Measurements from ENCODE around the gene FIP1L1.

DNA sequence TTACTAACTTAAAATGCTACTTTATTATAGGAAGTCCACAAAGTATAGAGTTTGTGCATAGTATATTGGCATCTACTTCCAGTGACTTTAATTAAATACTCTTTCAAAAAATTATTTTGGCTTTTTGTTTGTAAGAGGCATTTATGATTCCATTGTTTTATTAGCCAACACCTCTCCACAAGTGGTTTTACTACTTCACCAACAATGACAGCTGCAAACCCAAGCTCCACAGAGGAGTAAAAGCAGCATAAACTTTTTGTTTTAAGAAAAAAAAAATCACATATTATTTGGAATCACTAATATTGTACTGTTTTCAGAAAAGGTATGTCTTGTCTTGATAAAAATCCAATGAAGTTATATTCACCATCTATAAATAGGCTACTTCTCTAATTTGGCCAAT is 88.5 kb downstream of the FIP1L1 start:
- TF ChIP-seq, protein P1, sequence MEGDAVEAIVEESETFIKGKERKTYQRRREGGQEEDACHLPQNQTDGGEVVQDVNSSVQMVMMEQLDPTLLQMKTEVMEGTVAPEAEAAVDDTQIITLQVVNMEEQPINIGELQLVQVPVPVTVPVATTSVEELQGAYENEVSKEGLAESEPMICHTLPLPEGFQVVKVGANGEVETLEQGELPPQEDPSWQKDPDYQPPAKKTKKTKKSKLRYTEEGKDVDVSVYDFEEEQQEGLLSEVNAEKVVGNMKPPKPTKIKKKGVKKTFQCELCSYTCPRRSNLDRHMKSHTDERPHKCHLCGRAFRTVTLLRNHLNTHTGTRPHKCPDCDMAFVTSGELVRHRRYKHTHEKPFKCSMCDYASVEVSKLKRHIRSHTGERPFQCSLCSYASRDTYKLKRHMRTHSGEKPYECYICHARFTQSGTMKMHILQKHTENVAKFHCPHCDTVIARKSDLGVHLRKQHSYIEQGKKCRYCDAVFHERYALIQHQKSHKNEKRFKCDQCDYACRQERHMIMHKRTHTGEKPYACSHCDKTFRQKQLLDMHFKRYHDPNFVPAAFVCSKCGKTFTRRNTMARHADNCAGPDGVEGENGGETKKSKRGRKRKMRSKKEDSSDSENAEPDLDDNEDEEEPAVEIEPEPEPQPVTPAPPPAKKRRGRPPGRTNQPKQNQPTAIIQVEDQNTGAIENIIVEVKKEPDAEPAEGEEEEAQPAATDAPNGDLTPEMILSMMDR (IDR thresholded peaks at IDR 0.05): no peak
- no peak for TF ChIP-seq POLR2A (IDR thresholded peaks at IDR 0.05)
